ENCODE results near the gene MATN1.

GRCh38 chr1:30735668-30736498, 12.5 kb upstream of the MATN1 start:
- TF ChIP-seq, protein P1, sequence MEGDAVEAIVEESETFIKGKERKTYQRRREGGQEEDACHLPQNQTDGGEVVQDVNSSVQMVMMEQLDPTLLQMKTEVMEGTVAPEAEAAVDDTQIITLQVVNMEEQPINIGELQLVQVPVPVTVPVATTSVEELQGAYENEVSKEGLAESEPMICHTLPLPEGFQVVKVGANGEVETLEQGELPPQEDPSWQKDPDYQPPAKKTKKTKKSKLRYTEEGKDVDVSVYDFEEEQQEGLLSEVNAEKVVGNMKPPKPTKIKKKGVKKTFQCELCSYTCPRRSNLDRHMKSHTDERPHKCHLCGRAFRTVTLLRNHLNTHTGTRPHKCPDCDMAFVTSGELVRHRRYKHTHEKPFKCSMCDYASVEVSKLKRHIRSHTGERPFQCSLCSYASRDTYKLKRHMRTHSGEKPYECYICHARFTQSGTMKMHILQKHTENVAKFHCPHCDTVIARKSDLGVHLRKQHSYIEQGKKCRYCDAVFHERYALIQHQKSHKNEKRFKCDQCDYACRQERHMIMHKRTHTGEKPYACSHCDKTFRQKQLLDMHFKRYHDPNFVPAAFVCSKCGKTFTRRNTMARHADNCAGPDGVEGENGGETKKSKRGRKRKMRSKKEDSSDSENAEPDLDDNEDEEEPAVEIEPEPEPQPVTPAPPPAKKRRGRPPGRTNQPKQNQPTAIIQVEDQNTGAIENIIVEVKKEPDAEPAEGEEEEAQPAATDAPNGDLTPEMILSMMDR (IDR thresholded peaks at IDR 0.05) = no peak
- TF ChIP-seq POLR2A (IDR thresholded peaks at IDR 0.05) = no peak

Data from Peyer's patch (tissue), 4 donors.